NCI-H345 treated with DMSO at 0.1 percent for 48 hours (cell line): Measurements from ENCODE around the gene UAP1.

Experiments
- DNase-seq: peaks from one replicate; lab custom pipeline; 2025; ENCODE audit not compliant: unreplicated experiment; lab: John Stamatoyannopoulos, UW

The UAP1 gene

GRCh38 chr1:162561616-162562469 is at the start of gene UAP1:
Gene UAP1 (plus strand): TSS chr1:162561722. CDS start chr1:162566069, 4,347 bp downstream.
- no peak for DNase-seq

- no peak for DNase-seq
These were observed 34.2 kb upstream of the UAP1 start for GRCh38 chr1:162527314-162527713.

- DNase-seq: no peak
These were observed 31.1 kb upstream of the UAP1 start for GRCh38 chr1:162530307-162530987.

- no peak for DNase-seq
These were observed 30.6 kb upstream of the UAP1 start for GRCh38 chr1:162530988-162531319.

- DNase-seq: no peak
These were observed 26.0 kb upstream of the UAP1 start for GRCh38 chr1:162535501-162535900.

- no peak for DNase-seq
These were observed 25.0 kb upstream of the UAP1 start for GRCh38 chr1:162536511-162536910.

- DNase-seq: no peak
These were observed 24.3 kb upstream of the UAP1 start for GRCh38 chr1:162537216-162537615.

- no peak for DNase-seq
These were observed 22.6 kb upstream of the UAP1 start for GRCh38 chr1:162538815-162539431.

GRCh38 chr1:162541619-162542141 is 19.8 kb upstream of the UAP1 start:
- DNase-seq: no peak

GRCh38 chr1:162543228-162543627 is 18.3 kb upstream of the UAP1 start:
- no peak for DNase-seq

- no peak for DNase-seq
These were observed 13.4 kb upstream of the UAP1 start for GRCh38 chr1:162548170-162548569.

- no peak for DNase-seq
These were observed 12.5 kb upstream of the UAP1 start for GRCh38 chr1:162549001-162549400.

- DNase-seq: no peak
These were observed 10.6 kb upstream of the UAP1 start for GRCh38 chr1:162550925-162551324.

GRCh38 chr1:162551969-162552683 is 9.4 kb upstream of the UAP1 start:
- DNase-seq: no peak

- no peak for DNase-seq
These were observed 8.8 kb upstream of the UAP1 start for GRCh38 chr1:162552684-162553252.

GRCh38 chr1:162554258-162554657 is 7.3 kb upstream of the UAP1 start:
- DNase-seq: no peak

- DNase-seq: no peak
These were observed 4.0 kb upstream of the UAP1 start for GRCh38 chr1:162557536-162557935.

- peak; percentile 7 for DNase-seq
These were observed 1.1 kb upstream of the UAP1 start for GRCh38 chr1:162560303-162561036.

GRCh38 chr1:162561037-162561615 is 396 bp upstream of the UAP1 start:
- peak; percentile 90 for DNase-seq

- DNase-seq: no peak
These were observed 927 bp downstream of the UAP1 start for GRCh38 chr1:162562470-162562828.
